Neural cell (in vitro differentiated cells): ENCODE results near the gene OTOP2. TPM values are rescaled to one million over a fixed set of nuclear protein-coding genes. Genes with fewer than 3 reads are reported as not detected.

Experiments
- H2AFZ ChIP-seq: fragments of 200-600, 300-800 bp; sonication (generic), shearing (Covaris generic); 2 replicates; pipeline ENCODE4 v1.6.0; 2014; ENCODE audit warnings: low read depth, mild to moderate bottlenecking, antibody characterized with exemption, low read length, moderate library complexity
- H3F3A ChIP-seq: fragments of 200-600 bp; shearing (Covaris generic); 2 replicates; pipeline ENCODE4 v1.6.1; 2016; ENCODE audit warnings: mild to moderate bottlenecking, moderate library complexity, mixed read lengths, antibody characterized with exemption, low read length; ENCODE audit not compliant: insufficient read depth, poor library complexity, severe bottlenecking
- H3K27ac ChIP-seq: fragments of 200-600, 300-800 bp; sonication (generic), shearing (Covaris generic); 2 replicates; pipeline ENCODE4 v1.5.1; 2014; ENCODE audit warnings: mild to moderate bottlenecking, low read length, moderate library complexity
- H3K27me3 ChIP-seq: fragments of 300-800, 200-600 bp; sonication (generic), shearing (Covaris generic); 2 replicates; pipeline ENCODE4 v1.6.0; 2014; ENCODE audit warnings: mild to moderate bottlenecking, low read depth, low read length, moderate library complexity; ENCODE audit not compliant: insufficient read depth
- H3K36me3 ChIP-seq: fragments of 300-800, 200-600 bp; sonication (generic), shearing (Covaris generic); 2 replicates; pipeline ENCODE4 v1.5.1; 2014; ENCODE audit warnings: mild to moderate bottlenecking, antibody characterized with exemption, low read length, moderate library complexity; ENCODE audit not compliant: insufficient read depth
- H3K4me2 ChIP-seq: fragments of 300-800, 200-600 bp; sonication (generic), shearing (Covaris generic); 2 replicates; pipeline ENCODE4 v1.6.0; 2014; ENCODE audit warnings: mild to moderate bottlenecking, low read length
- H3K4me3 ChIP-seq: fragments of 300-800, 200-600 bp; sonication (generic), shearing (Covaris generic); 2 replicates; pipeline ENCODE4 v1.5.1; 2014; ENCODE audit warnings: mild to moderate bottlenecking, low read length, moderate library complexity
- H3K79me2 ChIP-seq: fragments of 200-600 bp; shearing (Covaris generic); replicated peaks from 2 replicates; pipeline ENCODE4 v1.6.0; 2014; ENCODE audit warnings: mild to moderate bottlenecking, low read length, moderate library complexity; ENCODE audit not compliant: insufficient read depth
- H3K9ac ChIP-seq: fragments of 300-800, 200-600 bp; sonication (generic), shearing (Covaris generic); 2 replicates; pipeline ENCODE4 v1.6.1; 2016; ENCODE audit warnings: mild to moderate bottlenecking, low read length, mixed read lengths
- H3K9me2 ChIP-seq: fragments of 200-600 bp; shearing (Covaris generic); 2 replicates; pipeline ENCODE4 v1.6.1; 2016; ENCODE audit warnings: mild to moderate bottlenecking, low read length, mixed read lengths; ENCODE audit not compliant: insufficient read depth
- H3K9me3 ChIP-seq: fragments of 200-600, 300-800 bp; sonication (generic), shearing (Covaris generic); 2 replicates; pipeline ENCODE4 v1.6.1; 2016; ENCODE audit warnings: mild to moderate bottlenecking, mixed run types, low read length, moderate library complexity, mixed read lengths
- H4K20me1 ChIP-seq: fragments of 200-600 bp; shearing (Covaris generic); 2 replicates; pipeline ENCODE4 v1.6.1; 2016; ENCODE audit warnings: mild to moderate bottlenecking, mixed run types; ENCODE audit not compliant: insufficient read depth
- CTCF ChIP-seq: fragments of 450-650 bp; IDR thresholded peaks from 2 replicates; pipeline ENCODE4 v1.5.1; 2014; ENCODE audit warnings: antibody characterized with exemption, mild to moderate bottlenecking, moderate library complexity; ENCODE audit not compliant: poor library complexity, severe bottlenecking
- EP300 ChIP-seq: fragments of 450-650 bp; conservative IDR thresholded peaks from 2 replicates; pipeline ENCODE4 v1.6.1; 2014; ENCODE audit warnings: antibody characterized with exemption, mild to moderate bottlenecking, moderate library complexity; ENCODE audit not compliant: poor library complexity, severe bottlenecking
- EZH2 ChIP-seq: fragments of 200-600, 300-800 bp; shearing (Covaris generic), sonication (generic); IDR thresholded peaks from 2 replicates; pipeline ENCODE4 v1.6.1; 2014; ENCODE audit warnings: antibody characterized with exemption, low read length, borderline replicate concordance, mild to moderate bottlenecking; ENCODE audit not compliant: insufficient read depth, poor library complexity, severe bottlenecking
- MXI1 ChIP-seq: fragments of 450-650 bp; conservative IDR thresholded peaks from 2 replicates; pipeline ENCODE4 v1.6.1; 2014; ENCODE audit warnings: antibody characterized with exemption, mild to moderate bottlenecking; ENCODE audit not compliant: poor library complexity, severe bottlenecking
- POLR2AphosphoS5 ChIP-seq: IDR thresholded peaks from 2 replicates; pipeline ENCODE4 v1.6.1; 2012
- RAD21 ChIP-seq: fragments of 450-650 bp; conservative IDR thresholded peaks from 2 replicates; pipeline ENCODE4 v1.6.1; 2014; ENCODE audit warnings: antibody characterized with exemption, mild to moderate bottlenecking, moderate library complexity
- REST ChIP-seq: IDR thresholded peaks from 2 replicates; pipeline ENCODE4 v1.6.1; 2012; ENCODE audit warnings: borderline replicate concordance
- SMC3 ChIP-seq: fragments of 450-650 bp; conservative IDR thresholded peaks from 2 replicates; pipeline ENCODE4 v1.6.1; 2014; ENCODE audit warnings: antibody characterized with exemption, mild to moderate bottlenecking, moderate library complexity; ENCODE audit not compliant: poor library complexity
- TAF1 ChIP-seq: IDR thresholded peaks from 2 replicates; pipeline ENCODE4 v1.6.1; 2012; ENCODE audit warnings: low read depth
- polyA plus RNA-seq: library from polyadenylated mRNA; depleted of rRNA; stranded (reverse); fragments of >200 nt; gene quantifications from 2 replicates; pipeline ENCODE4 v1.2.3, GENCODE V29; 2014

The OTOP2 gene
- polyA plus RNA-seq, 1 donor from 2014 or later: not detected

GRCh38 chr17:74959826-74960515 is 35.9 kb downstream of the OTOP2 start:
- H3K9me3 ChIP-seq: no peaks in the 10 kb centered on the region
- H3K36me3 ChIP-seq: no peaks in the 10 kb centered on the region
- H3K4me2 ChIP-seq: no peak overlapping the region
- no peak for TF ChIP-seq REST
- TF ChIP-seq CTCF: no peak
- no peak for TF ChIP-seq RAD21
- no peak for TF ChIP-seq EP300
- TF ChIP-seq MXI1: no peak
- TF ChIP-seq SMC3: no peak
- TF ChIP-seq POLR2AphosphoS5: no peak
- no peak for TF ChIP-seq TAF1
- TF ChIP-seq EZH2: no peak
- no peak overlapping the region for H3K4me3 ChIP-seq
- no peaks in the 10 kb centered on the region for H3K27me3 ChIP-seq
- H2AFZ ChIP-seq: no peak overlapping the region
- no peaks in the 10 kb centered on the region for H4K20me1 ChIP-seq
- H3K9me2 ChIP-seq: no peaks in the 10 kb centered on the region
- H3K79me2 ChIP-seq: no peaks in the 10 kb centered on the region
- H3F3A ChIP-seq: no peaks in the 10 kb centered on the region
- no peak overlapping the region for H3K27ac ChIP-seq
- H3K9ac ChIP-seq: no peak overlapping the region

DNA sequence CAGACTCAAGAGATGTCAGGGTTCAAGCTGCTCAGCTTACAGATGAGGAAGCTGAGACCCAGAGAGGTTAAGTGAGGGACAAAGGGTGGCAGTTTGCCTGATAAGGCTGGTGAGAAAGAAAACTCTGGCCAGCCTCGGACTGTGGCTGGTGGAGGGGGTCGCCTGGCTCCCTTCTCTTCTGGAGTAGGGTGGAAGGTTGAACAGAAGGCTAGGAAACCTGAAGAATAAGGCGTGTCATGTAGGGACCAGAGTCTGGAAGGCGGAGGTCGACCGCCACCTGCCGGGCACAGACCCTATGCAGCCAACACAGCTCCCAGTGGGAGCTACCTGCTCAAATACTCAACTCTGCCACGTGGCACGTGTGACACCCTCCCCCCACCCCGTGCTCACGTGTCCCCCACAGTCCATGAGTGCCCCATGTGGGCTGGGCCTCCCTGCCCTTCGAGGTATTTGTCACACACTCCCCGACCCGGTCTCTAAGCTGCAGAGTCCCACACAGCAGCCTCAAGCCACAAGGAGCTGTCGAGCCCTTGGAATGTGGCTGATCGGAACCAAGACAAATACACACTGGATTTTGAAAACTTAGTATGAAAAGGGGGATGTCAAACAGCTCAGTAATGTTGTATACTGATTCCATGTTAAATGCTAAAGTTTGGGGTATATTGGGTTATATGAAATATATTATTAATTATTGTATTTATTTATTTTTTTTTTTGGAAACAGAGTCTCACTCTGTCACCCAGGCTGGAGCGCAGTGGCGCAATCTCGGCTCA is 36.7 kb downstream of the OTOP2 start:
- no peak overlapping the region for H2AFZ ChIP-seq
- no peak overlapping the region for H3K9ac ChIP-seq
- H3K9me3 ChIP-seq: no peaks in the 10 kb centered on the region
- no peak overlapping the region for H3K4me3 ChIP-seq
- no peaks in the 10 kb centered on the region for H3K36me3 ChIP-seq
- no peaks in the 10 kb centered on the region for H3F3A ChIP-seq
- H3K4me2 ChIP-seq: no peak overlapping the region
- no peaks in the 10 kb centered on the region for H3K27me3 ChIP-seq
- no peaks in the 10 kb centered on the region for H3K79me2 ChIP-seq
- TF ChIP-seq MXI1: no peak
- peak; percentile 51 for TF ChIP-seq CTCF
- no peaks in the 10 kb centered on the region for H4K20me1 ChIP-seq
- H3K9me2 ChIP-seq: no peaks in the 10 kb centered on the region
- H3K27ac ChIP-seq: no peak overlapping the region
